NCI-H69 (cell line): ENCODE measurements around the gene CDX1.

Source experiments
- DNase-seq: peaks from one replicate; lab custom pipeline; 2025; lab: John Stamatoyannopoulos, UW

CDX1 gene

GRCh38 chr5:150163547-150164059 lies 3.0 kb upstream of the CDX1 start:
- peak; percentile 47 for DNase-seq

DNA sequence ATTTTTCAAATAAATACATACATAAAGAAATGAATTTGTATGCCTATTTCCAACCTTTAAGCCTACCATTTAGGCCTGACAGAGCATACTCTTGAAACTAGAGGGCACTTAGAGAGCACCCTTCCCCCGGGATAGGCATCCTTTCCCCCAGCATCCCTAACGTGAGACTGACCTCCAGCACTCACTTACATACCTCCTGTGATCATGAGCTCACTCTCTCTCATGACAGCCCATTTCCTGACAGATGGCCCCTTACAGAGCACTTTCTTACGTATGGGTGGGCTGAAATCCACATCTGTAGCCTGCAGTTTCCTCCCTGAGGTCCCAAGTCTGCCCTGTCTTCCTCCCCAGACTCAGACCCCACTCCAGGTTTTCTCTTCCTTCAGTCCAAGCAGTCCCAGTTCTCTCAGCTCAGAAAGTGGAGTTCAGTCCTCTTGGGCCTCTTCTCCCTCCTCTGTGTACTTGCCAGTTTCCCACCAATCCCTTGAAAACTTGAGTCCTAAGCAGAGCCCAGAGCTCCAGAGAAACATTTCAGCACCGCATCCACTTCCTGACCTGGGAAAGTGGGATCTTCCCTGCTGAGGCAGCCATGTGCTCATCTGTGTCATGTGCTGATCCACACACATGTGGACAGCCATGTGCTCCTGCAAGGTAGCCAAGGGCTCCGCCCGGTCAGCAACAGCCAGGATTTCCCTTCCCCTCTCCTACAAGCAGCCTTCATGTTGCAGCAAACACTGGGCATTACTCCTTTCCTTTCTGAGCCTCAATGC lies 2.2 kb upstream of the CDX1 start:
- no peak for DNase-seq

- no peak for DNase-seq
These were observed 435 bp upstream of the CDX1 start for GRCh38 chr5:150166037-150166649.

GRCh38 chr5:150167512-150167850 lies 903 bp downstream of the CDX1 start:
- no peak for DNase-seq

GRCh38 chr5:150167908-150168307 lies 1.3 kb downstream of the CDX1 start:
- no peak for DNase-seq

GRCh38 chr5:150168864-150169263 lies 2.3 kb downstream of the CDX1 start:
- no peak for DNase-seq

- DNase-seq: no peak
These were observed 5.6 kb downstream of the CDX1 start for GRCh38 chr5:150172145-150172544.

DNA sequence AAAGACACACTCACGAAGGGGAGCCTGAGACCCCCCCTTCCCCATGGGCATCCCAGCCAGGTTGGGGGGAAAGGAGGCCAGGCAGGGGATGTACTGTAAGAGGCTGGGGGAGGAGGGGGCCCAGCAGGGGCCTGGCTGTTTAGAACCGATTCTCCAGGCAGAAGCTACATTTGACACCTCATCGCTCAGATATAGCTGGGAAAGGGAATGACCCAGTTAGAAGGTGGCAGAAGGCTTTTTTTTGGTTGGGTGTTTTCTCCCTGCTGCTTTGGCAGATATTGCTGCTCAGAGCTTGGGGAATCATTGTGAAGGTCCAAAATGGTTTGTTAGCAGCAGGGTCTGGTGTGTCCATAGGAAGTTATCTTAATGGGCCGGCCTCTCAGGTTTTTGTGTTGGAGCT lies 6.0 kb downstream of the CDX1 start:
- no peak for DNase-seq

GRCh38 chr5:150173161-150173560 lies 6.6 kb downstream of the CDX1 start:
- DNase-seq: no peak

DNA sequence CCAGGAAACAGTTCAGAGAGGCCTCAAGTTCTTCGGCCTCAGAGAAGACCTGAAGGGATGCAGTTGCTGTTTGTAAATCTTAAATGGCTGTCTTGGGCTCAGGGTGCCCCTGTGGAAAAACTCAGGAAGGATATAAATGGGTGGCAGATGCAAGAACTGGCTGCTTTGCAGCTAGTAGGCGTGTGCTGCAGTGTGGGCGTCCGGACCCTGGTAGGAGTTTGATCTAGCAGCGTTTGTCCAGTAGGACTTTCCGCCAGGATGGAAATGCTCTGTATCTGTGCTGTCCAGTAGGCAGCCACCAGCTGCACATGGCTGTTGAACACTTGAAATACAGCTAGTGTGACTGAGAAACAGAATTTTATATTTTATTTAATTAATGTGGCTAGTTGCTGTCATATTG lies 7.7 kb downstream of the CDX1 start:
- no peak for DNase-seq

DNA sequence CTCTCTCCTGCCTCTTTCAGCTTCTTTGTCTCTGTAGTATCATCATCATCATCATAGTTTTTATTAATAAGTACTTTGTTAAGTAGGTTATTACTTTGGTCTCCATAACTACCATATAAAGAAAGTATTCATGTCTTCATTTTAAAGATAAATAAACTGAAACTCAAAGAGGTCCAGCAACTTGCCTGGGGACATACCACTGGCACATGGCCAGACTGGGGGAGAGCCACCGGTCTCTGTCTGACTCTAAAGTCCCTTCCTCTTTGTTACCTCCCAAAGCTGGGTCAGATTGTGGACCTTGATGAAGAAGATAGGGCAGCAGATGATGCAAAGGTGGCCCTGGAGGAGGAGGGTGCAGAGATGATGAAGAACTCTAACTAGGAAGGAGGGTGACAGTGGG lies 8.5 kb downstream of the CDX1 start:
- no peak for DNase-seq

DNA sequence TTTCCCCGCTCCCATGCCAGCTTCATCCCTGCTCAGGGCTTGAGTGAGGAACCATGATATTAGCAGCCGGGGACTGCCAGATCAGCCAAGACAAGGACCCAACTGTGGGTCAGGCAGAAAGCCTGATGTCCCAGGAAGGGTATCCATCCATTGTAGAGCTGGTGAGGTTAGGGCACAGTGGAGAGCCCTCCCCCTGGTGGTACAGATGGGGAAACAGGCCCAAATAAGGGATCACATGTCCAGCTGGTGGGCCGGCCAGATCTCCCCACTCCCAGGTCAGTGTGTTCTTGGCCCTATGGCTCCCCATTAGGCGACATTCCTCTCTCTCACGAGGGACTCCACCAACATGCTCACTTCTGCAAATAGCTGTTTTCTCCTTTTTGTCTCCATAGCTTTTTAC lies 9.0 kb downstream of the CDX1 start:
- peak; percentile 36 for DNase-seq

GRCh38 chr5:150176745-150177477 lies 10.3 kb downstream of the CDX1 start:
- no peak for DNase-seq

DNA sequence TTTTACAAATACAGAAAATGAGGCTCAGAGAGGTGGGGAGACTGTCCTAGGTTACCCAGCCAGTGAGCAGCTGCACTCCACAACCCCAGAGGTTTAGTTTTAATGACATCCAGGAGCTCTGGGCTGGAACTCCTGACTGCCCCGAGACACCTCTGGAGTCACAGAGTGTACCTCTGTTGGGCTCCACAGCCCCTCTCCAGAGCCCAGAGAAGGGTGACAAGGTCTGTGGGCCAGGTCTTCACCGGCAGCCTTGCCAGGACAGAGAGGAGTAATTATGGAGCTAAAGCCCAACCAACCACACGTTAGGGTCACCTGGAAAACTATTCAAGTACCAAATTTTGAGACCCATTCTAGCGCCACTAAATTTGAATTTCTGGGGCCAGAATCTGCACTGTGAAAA lies 11.1 kb downstream of the CDX1 start:
- no peak for DNase-seq

GRCh38 chr5:150178262-150178661 lies 11.7 kb downstream of the CDX1 start:
- DNase-seq: peak; percentile 38

DNA sequence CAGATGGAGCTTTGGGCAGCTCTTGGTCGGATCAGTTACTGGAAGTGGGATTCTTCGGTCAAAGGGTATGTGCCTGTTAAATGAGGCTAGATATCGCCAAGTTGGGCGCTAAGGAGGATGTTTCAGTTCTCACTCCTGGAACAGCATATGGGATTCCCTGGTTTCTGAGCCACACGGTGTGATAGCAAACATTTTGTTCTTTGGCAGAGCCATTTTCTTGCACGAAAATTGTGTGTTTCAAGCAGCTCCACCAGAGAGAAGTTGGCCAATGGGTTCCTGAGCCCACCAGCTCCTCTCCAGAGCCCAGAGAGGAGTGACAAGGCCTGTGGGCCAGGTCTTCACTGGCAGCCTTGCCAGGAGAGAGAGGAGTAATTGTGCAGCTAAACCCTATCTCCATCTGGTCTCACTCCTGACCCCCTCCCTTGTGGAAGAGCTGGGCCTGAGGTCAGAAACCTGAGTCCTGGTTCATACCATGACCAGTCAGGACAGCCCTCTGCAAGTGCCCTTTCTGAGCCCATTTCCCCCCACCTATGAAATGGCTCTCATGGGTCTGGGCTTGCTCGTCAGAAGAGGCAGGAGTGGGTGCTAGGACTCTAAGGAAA lies 12.5 kb downstream of the CDX1 start:
- no peak for DNase-seq

DNA sequence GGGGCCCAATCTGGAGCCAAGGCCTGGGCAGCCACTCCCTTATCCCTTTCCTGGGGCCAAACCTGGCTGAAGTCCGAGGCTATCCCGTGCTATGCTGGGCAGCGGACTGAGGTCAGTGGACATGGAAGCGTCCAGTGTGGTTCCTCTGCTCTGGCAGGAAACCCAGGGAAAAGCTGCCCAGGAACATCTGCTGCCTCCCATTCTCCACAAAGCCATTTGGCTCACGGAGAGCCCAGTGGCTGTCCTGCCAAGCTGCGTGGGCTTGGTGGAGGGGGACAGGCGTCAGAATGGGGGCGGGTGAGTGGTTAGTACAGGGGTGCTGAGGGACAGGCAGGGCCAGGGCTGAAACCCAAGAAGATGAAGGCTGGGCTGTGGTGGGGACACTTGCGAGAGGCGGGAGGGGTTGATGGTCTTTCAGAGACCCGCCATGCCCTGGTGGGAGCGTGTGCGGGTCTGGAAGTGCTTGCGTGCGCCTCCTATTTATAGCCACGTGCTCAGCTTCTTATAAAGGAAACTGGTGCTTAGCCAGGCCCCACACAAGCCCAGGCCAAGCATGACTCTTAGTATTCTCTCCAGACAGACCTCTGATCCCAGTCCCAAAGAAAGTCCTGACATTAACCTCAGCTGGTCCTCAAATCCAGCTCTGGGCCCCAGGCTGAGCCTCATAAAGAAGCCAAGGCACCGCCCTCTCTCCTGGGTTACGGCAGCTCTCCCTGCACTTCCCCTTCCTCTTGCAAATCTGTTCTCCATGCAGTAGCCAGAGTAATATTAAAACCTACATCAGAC lies 13.9 kb downstream of the CDX1 start:
- no peak for DNase-seq

DNA sequence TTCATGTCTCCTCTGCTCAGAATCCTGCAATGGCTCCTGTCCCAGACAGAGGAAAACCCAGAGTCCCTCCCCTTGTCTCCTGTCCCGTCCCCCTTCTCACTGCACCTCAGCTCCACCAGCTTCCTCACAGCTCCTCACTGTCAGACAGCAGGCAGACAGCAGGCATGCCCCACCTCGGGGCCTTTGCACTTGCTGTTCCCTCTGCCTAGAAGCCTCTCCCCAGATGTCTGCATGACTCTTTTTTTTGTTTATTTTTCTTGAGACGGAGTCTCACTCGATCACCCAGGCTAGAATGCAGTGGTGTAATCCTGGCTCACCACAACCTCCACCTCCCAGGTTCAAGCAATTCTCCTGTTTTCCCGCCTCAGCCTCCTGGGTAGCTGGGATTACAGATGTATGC lies 14.4 kb downstream of the CDX1 start:
- DNase-seq: no peak

GRCh38 chr5:150181766-150182545 lies 15.4 kb downstream of the CDX1 start:
- DNase-seq: no peak

- no peak for DNase-seq
These were observed 16.2 kb downstream of the CDX1 start for GRCh38 chr5:150182774-150183173.

- DNase-seq: no peak
These were observed 16.9 kb downstream of the CDX1 start for GRCh38 chr5:150183436-150183835.
